HEK293T (cell line): Measurements from ENCODE around the gene TNRC6C.

Experiments used
- CTBP1 ChIP-seq: fragments of 450-650 bp; IDR thresholded peaks from 2 replicates; pipeline ENCODE4 v1.6.1; 2016; ENCODE audit warnings: borderline replicate concordance
- HDGF ChIP-seq: fragments of 450-650 bp; IDR thresholded peaks from 2 replicates; pipeline ENCODE4 v1.6.1; 2017; ENCODE audit warnings: antibody characterized with exemption, borderline replicate concordance
- SP1 ChIP-seq: fragments of 450-650 bp; IDR thresholded peaks from 2 replicates; pipeline ENCODE4 v1.6.1; 2017
- TARDBP ChIP-seq: fragments of 450-650 bp; IDR thresholded peaks from 2 replicates; pipeline ENCODE4 v1.6.1; 2016

- no peak for TF ChIP-seq SP1
- TF ChIP-seq TARDBP = no peak
- TF ChIP-seq CTBP1 = no peak
- TF ChIP-seq HDGF = no peak
Measured at GRCh38 chr17:78007647-78008046, 49.1 kb downstream of the TNRC6C start.
